RCC 7860 (cell line): ENCODE data around the gene CHKA.

Source experiments
- DNase-seq: peaks from one replicate; pipeline ENCODE4 v3.0.0-alpha.2; 2015; ENCODE audit warnings: low spot score
- FAIRE-seq: peaks from 2 replicates; lab custom pipeline; 2012; peaks lifted over from hg19 to GRCh38; lab: Jason Lieb, UNC

CHKA gene

DNA sequence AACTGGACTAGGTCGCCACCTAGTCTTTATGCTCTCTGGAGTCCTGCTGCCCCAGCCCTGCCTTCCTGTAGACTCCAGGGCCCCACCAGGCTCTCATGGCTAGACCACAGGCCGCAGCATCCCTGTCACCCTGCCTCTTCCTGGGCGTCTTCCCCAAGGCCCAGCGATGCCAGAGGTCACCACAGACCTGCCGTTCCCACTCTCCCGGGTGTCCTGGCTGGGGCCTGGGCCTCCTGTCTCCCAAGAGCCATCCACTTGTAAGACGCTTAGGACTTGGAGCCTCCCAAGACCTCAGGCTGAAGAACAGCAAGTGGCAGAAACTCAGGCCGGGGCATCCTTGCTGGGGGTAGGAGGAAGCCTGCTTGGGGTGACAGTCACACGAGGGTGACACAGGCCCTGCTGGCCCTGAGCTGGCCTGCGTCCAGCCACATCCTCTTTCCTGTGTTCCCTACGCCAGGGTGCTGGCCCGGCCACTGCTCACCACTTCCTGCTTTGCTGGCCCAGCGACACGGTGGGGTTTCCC, 84.4 kb downstream of the CHKA start:
- DNase-seq, result peak; percentile 44
- no peak for FAIRE-seq

GRCh38 chr11:68036141-68036716, 85.0 kb downstream of the CHKA start:
- DNase-seq (no peak), FAIRE-seq (no peak)

DNA sequence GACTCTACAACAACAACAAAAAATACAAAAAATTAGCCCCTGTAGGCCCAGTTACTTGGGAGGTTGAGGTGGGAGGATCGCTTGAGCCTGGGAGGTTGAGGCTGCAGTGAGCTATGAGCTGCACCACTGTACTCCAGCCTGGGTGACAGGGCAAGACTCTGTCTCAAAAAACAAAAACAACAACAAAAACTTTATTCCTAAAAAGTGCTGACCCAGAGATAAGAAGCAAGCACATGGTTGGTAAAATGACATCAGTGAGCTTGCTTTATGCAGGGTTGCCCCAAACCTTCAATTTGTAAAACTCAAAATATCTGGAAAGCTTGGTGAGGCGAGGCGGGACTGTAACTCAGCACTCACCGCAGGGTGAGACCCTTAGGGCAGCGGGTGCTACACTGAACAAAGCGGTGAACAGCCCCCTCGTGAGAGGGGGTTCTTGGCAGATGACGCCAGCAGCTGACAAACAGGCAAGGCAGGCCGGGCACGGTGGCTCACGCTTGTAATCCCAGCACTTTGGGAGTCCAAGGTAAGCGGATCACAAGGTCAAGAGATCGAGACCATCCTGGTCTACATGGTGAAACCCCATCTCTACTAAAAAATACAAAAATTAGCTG, 85.8 kb downstream of the CHKA start:
- DNase-seq, result no peak
- FAIRE-seq, result no peak

DNA sequence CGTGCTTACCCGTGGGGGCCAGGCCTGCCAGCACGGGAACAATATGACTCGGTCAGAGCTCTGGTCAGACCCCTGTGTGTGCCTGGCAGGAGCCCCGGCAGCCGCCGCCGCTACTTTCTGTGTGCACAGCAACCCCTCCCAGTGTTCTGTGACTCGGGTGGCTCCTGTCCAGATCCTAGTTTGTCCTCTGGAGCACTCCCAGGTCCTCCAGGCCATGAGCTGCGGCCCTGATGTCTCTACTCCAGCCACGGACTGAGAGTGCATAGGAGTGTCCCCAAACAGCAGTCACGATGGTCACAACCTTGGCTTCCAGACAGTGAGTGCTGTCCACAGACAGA, 87.5 kb downstream of the CHKA start:
- no peak for FAIRE-seq
- DNase-seq, result no peak

DNA sequence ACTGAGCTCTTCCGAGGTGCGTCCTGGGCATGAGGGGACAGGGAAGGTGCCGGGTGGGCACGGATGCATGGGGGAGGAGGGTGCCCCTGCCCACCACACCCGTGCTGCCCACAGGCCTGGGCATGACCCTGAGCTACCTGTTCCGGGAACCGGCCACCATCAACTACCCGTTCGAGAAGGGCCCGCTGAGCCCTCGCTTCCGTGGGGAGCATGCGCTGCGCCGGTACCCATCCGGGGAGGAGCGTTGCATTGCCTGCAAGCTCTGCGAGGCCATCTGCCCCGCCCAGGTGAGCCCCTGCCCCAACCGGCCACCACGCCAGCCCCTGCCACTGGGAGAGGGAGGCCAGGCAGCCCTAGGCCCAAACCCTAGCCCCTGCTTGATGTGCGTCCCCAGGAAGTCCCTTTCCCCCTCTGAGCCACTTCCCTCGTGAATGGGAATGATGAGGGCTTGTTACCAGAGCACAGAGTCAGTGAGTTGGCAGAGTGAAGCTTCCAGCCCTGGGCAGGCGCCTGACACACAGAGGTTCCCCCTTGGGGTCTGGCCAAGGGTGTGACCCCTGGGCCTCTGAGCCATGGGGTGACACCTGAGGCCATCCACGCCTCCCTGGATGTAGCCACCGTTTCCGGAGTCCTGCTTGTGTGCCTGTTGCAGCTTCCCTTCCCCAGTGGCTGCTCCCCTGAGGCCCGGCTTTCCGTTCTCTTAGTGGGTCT, 88.0 kb downstream of the CHKA start:
- FAIRE-seq, result no peak
- no peak for DNase-seq

- DNase-seq (no peak), FAIRE-seq (no peak)
Measured at GRCh38 chr11:68032003-68032402, 89.2 kb downstream of the CHKA start.

DNA sequence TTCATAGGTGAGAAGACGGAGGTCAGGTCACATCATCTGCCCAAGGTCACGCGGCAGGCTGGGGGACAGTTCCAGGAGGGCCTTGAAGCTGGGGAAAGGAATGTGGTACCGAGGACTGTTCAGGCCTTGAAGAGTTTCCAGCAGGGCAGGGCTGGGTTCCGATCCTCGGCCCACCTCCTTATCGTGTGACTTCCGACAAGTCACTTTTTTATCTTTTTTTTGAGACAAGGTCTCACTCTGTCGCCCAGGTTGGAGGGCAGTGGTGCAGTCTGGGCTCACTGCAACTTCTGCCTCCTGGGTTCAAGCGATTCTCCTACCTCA, 90.1 kb downstream of the CHKA start:
- FAIRE-seq (no peak), DNase-seq (no peak)

GRCh38 chr11:68030318-68031143, 90.7 kb downstream of the CHKA start, which contains the start of gene NDUFS8:
TSS of gene NDUFS8 (plus strand) at chr11:68030681. CDS start at chr11:68032152, 1,471 bp downstream.
- DNase-seq (peak; percentile 98), FAIRE-seq (peak; percentile 95)

DNA sequence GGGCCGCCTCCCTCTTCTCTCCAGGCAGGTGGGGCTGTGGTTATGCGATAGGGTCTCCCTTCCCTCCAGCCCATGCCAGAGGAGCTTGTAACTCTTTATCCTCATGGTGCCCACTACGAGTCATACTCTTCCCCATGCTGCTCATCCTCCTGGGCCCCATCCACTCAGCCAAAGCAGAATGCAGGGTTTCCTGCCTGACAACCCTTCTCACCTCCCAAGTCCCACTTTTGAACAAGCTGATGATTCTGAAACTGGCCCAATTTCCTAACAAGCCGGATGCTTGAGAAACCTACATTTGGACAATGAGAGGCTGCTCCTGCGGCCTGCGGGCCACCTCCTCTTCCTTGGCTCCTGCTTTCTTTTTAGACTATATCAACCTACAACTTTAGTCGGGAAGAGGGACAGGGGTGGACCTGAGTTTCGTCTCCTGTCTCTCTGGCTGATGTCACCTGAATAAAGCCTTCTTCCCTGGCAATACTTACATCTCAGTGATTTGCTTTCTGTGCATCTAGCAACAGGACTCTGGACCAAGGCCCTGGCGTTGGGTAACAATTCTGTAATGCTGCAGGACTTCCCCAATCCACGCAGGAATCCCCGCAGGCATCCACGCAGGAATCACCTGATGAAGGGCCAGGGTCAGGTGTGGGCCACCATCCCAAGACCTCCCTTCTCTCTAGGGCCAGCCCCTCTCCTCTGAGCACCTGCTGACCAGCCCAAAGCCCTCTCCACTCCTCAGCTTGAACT, 92.2 kb downstream of the CHKA start:
- peak; percentile 52 for DNase-seq
- FAIRE-seq, result no peak

DNA sequence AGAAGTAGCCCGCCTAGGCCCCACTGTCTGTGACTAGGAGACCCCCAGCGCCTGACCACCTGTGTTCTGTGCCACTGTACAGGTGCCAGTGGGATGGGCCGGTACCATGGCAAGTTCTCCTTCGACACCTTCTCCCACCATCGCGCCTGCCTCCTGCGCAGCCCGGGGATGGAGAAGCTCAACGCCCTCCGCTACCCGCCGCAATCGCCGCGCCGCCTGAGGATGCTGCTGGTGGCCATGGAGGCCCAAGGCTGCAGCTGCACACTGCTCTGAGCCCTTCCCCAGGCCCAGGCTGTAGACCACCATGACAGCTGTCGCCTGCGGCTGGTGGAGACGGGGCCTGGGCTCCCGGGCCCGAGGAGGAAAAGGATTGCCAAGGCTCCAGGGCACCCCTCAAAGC, 93.5 kb downstream of the CHKA start:
- DNase-seq (no peak), FAIRE-seq (no peak)

DNA sequence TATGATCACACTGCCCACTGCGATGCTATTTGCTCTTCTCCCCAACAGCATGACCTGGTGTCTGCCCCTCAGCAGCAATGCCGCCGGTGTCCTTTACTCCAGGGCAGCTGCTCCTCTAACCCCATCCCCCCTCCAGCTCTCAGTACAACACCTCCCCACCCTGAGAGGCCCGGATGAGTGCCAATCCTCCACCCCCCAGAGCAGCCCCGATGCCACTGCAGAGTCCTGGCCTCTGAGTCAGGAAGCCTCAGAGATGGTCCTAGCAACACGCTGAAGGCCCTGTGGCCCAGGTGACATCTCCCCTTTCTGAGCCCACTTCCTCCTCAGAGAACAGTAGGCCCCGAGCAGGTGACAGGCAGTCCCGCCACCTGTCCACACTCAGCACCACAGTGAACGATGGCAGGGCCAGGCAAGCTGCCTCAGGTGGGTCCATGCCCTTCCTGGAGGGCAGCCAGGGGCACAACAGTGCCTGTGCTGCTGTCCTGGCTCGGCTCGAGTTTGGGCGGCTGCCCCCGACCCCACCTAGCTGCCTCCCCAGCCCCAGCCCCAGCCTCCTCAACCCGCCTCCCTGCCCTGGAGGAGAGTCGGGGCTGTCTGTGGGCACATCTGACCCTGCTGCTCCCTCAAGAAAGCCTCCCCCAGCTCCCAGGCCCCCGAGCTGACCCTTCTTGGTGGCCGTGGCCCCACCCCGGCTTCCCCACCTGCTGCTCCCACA, 94.6 kb downstream of the CHKA start:
- FAIRE-seq (no peak), DNase-seq (no peak)

DNA sequence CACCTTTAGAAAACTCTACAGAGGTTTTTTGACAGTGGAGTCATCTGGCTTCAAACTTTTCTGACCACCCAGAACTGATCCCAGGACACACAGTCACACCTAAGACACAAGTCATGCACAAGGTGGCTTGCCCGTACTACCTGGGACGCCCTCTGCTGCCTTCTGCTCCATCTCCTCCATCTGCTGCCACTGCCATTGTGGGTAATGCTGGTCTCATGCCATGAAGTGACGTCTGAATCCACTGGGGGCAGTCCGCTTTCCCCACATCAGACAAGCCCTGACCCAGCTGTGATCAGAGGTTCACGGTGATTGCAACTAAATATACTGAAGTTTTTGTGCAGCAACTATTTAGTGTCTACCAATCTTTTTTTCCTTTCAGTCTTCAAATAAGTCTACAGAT, 96.1 kb downstream of the CHKA start:
- no peak for DNase-seq
- FAIRE-seq, result no peak

DNA sequence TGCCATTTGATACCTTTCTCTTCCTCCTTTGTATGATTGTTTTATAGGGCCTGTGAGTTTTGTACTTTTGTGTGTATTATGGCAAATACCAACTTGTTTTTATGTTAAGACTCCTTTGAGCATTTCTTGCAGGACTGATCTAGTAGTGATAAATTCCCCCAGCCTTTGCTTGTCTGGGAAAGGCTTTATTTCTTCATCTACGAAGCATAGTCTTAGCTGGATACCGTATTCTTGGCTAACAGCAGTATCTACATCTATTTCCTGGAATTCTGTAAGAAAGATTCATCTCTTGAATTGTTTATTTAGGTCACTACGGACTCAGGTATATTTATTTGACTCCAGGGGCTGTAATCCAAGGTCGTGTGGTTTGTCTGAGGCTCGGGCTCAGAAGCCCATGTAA, 96.7 kb downstream of the CHKA start:
- FAIRE-seq, result no peak

GRCh38 chr11:68022531-68022930, 98.7 kb downstream of the CHKA start:
- DNase-seq (no peak), FAIRE-seq (no peak)

More for the DNA sequence above, 96.7 kb downstream of the CHKA start:
- no peak for DNase-seq

DNA sequence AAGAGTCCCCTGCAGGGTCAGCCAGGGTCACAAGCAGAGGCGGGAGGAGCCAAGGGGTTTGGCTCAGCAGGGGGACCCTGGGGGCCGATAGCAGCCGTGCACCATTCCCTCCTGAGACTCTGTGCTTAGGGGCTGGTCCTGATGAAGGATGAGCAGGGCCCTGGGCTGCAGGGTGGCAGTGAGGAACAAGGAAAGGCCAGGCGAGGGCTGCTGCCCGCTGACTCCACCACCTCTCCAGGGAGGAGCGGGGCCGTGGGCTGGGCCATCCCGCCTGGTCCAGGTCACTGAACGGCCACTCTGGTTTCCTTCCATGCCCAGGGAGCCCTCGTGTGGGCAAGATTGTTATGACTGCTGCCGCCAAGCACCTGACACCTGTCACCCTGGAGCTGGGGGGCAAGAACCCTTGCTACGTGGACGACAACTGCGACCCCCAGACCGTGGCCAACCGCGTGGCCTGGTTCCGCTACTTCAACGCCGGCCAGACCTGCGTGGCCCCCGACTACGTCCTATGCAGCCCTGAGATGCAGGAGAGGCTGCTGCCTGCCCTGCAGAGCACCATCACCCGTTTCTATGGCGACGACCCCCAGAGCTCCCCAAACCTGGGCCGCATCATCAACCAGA, 99.9 kb downstream of the CHKA start:
- peak; percentile 47 for DNase-seq
- FAIRE-seq, result no peak

DNA sequence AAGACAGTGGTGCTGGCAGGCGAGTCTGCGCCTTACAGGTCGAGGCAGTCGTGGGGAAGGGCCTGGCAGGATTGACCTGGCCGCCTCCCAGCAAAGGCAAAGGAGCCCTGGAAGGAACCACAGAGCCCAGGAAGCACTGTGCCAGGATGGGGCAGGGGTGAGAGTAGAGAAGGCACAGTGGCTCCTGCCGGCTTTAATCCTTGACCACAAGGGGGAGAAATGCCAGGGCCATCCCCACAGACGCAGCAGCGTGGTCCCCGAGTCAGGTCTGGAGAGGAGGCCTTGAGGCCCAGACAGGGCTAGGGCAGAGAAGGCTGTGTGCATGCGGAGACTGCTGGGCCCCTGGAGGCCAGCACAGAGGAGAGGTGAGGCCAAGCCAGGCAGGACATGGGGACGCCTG, 100.6 kb downstream of the CHKA start:
- no peak for DNase-seq
- FAIRE-seq, result no peak

DNA sequence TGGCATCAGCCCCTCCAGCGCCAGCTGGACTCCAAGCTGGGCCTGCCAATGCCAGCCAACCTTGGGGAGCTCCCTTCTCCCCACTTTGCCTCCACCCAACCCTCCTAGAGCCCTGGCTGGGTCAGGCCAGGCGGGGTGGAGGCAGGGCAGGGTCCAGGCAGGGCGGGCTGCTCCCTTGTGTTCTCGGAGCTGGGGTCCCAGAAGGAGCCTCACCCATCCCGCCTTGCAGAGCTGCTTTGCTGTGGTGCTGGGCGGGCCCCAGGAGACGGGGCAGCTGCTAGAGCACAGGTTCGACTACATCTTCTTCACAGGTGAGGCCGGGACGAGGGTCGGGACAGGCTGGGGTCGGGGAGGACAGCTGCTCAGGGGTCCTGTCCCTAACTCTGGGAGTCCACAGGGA, 101.7 kb downstream of the CHKA start:
- no peak for DNase-seq
- no peak for FAIRE-seq

DNA sequence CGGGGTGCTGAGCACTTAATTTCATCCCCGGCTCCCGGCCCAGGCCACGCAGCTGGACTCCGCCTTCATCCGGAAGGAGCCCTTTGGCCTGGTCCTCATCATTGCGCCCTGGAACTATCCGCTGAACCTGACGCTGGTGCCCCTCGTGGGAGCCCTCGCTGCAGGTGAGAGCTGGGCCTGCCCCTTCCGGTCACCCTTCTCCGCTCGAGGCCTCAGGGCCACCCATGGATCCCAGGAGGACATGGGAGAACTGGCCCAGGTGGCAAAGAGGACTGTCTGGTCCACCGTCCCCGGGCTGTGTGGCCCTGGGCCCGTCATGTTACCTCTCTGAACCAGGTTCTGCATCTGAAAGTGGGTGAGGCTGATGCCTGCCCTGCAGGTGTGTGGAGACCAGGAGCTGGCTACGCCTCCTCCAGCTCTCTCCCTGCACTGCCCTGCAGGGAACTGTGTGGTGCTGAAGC, 102.4 kb downstream of the CHKA start:
- no peak for FAIRE-seq
- DNase-seq, result no peak

- DNase-seq, result no peak
- no peak for FAIRE-seq
Measured at GRCh38 chr11:68017980-68018729, 103.0 kb downstream of the CHKA start.
